T-helper 1 cell treated with Interleukin-12 subunit alpha and Interleukin-12 subunit beta and Interleukin-4 antibody, amounts not matched to agents 30 ng/mL and 1 ng/mL, for 36 hours (primary cell): Measurements from ENCODE around the gene CABP2. TPM values are rescaled to one million over a fixed set of nuclear protein-coding genes. Genes with fewer than 3 reads are reported as not detected.

ENCODE experiments used
- intact Hi-C: fragments of 100-400 bp; cut with micrococcal nuclease; formaldehyde crosslinking; loops from one replicate; pipeline ENCODE4 v1.15.1; 2024
- total RNA-seq: library from RNA; stranded (reverse); gene quantifications from 2 replicates; pipeline ENCODE4 v1.2.3, GENCODE V29; 2022

The CABP2 gene
- total RNA-seq, 1 donor from 2014 or later, result not detected

GRCh38 chr11:67496113-67496512 lies 27.1 kb downstream of the CABP2 start:
- intact Hi-C loops, result no loop called here

- intact Hi-C loops, result no loop called here
Observed at GRCh38 chr11:67495234-67496005, 27.8 kb downstream of the CABP2 start.

DNA sequence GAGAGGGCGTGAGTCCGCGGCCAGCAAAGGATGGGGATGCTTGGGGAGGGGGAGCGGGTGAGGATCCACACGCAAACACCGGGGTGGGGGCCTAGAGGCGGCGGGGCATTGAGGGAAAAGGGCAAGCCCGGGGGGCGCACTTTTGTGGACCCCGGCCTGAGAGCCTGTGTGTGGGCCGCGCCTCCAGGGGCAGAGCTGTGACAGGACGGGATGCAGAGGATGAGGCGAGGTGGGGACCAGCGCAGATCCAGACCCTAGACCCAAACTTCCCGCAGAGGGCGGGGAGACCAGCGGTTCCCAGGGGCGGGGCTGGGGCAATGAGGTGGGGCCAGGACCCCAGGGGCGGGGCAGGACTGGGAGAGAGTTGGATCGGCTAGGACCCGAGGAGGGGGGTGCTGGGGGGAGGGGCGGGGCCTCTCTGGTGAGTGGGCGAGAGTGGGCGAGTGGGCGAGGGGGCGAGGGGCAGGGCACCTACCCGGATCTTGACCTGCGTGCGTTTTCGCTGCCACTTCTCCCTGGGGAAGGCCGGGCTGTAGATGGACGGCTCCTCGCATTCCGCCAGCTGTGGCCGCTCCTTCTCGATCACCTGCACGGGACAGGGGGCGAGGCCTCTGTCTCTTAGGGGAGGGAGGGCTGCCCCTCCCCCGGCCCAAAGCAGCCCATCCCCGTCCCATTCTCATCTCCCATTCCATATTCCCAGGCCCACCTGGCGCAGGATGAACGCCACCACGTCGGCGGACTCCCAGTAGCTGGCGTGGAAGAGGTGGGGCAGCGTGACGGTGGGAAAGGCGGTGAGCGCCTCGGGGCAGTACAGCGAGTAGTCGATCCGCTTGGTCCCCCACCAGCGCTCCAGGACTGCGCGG lies 28.6 kb downstream of the CABP2 start:
- intact Hi-C loops, result no loop called here

DNA sequence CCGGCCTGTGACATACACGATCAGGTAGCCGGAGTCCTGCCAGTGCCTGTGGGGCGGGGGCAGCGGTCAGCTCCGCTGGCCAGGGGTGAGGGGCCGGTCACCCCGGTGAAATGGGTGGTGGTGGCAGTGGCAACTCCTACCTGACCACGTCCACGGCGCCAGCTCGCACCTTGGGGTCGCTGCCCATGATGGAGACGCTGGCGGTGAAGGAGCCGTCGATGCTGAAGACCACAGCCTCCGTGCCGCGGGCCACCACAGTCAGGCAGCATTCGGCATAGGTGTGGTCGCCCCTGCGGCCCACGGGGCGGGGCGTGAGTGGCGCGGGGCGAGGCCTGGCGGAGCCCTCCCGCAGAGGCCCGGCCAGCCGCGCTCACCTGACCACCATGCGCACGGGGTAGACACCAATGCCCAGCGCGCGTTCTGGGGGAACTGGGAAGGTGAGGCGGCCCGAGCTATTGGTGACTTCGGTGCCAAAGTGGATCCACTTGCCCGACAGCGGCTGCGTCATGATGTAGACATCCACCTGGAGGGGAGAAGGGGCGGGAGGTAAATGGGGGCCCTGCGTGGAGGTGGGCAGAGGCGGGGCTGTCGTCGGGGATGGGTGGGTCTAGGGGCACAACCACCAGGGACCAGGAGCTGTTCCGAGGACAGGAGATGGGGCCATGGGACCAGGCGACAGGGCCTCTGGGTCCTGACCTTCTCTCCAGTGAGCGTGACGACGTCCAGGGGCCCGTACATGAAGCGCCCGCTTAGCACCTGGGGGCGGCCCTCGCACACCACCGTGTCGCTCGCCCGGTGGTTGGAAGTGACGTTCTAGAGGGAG lies 29.5 kb downstream of the CABP2 start:
- intact Hi-C loops, result no loop called here

- intact Hi-C loops, result no loop called here
Observed at GRCh38 chr11:67492801-67493547, 30.3 kb downstream of the CABP2 start.

- intact Hi-C loops, result no loop called here
Observed at GRCh38 chr11:67492069-67492727, 31.0 kb downstream of the CABP2 start.

- intact Hi-C loops, result no loop called here
Observed at GRCh38 chr11:67491276-67492068, 31.8 kb downstream of the CABP2 start.

DNA sequence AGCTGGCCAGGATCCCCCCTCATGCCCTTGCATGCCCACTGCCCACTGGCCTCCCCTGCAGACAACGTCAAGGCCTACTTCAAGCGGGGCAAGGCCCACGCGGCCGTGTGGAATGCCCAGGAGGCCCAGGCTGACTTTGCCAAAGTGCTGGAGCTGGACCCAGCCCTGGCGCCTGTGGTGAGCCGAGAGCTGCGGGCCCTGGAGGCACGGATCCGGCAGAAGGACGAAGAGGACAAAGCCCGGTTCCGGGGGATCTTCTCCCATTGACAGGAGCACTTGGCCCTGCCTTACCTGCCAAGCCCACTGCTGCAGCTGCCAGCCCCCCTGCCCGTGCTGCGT lies 32.5 kb downstream of the CABP2 start:
- intact Hi-C loops, result no loop called here

- intact Hi-C loops, result loop anchor here (10.0 kb wide), 1 partner anchor 1875 kb away; the partner anchor contains the start of genes MAP3K11 and PCNX3
Observed at GRCh38 chr11:67489885-67490726, 33.1 kb downstream of the CABP2 start.

DNA sequence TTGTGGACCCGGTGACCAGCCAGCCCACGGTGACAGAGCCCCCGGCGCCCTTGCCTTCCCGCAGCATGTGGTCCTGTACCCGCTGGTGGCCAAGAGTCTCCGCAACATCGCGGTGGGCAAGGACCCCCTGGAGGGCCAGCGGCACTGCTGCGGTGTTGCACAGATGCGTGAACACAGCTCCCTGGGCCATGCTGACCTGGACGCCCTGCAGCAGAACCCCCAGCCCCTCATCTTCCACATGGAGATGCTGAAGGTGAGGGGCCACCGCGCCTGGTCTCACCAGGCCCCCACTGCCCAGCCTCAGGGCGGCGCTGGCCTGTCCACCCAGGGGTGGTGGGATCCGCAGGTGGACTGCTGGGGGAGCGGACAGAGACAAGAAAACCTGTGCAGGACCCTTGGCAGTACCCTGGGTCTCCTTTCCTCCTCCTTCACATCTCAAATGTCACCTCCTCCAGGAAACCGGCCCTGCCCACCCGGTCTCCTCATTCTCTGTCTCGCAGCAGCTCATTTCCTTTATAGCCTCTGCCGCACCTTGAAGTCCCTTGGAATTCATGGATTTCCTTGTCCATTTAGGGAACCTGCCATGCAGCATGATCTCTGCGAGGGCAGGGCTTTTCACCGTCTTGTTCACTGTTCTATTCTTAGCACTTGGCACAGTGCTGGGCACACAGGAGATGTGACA lies 33.9 kb downstream of the CABP2 start:
- intact Hi-C loops, result loop anchor here (10.0 kb wide), 1 partner anchor 1875 kb away; the partner anchor contains the start of genes MAP3K11 and PCNX3

DNA sequence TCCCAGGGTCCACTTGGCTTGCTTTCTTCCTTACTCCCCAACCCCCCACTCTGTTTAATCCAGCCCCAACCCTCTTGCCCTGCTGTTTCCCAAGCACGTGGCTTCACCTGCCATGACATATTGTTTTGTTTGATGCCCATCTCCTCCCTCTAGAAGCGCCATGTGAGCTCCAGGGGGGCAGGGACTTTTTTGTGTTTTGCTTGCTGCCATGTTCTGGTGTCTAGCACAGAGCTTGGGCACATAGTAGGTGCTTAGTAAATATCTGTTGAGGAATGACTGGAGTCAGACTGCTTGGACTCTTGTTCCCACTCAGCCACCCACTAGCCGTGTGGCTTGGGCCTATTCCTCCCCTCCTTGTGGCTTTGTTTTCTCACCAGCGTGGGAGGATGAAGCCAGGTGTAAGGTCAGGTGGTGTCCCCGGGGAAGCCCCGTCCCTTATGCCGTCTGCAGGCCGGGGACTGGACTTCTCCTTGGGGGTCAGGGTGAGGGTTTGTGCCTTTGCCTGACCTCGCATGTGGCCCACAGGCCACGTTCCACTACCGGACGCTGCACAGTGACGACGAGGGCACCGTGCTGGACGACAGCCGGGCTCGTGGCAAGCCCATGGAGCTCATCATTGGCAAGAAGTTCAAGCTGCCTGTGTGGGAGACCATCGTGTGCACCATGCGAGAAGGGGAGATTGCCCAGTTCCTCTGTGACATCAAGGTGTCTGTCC lies 36.6 kb downstream of the CABP2 start:
- intact Hi-C loops, result loop anchor here (10.0 kb wide), 1 partner anchor 1872 kb away; the partner anchor contains the start of genes MAP3K11 and PCNX3

DNA sequence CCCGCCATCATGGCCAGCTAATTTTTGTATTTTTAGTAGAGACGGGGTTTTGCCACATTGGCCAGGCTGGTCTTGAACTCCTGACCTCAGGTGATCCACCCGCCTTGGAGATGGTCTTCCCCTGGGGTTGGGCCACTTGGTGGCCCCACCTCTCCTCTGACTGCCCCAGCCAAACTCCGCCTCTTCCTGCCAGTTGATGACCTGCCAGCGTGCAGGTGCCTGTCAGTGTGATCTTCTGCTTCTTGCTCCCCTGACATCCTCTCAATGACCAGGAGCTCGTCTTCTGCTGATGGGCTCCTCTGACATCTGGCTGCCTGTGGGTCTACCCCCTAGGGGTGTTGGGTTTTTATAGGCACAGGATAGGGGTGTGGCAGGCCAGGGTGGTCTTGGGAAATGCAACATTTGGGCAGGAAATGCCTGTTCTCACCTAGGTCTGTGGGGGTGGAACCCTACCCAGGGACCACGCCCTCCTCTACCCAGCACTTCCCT lies 37.3 kb downstream of the CABP2 start:
- intact Hi-C loops, result loop anchor here (2.0 to 10.0 kb wide), 2 partner anchors 47 to 1871 kb away; partner anchors contain the start of genes MAP3K11 and PCNX3

- intact Hi-C loops, result loop anchor here (1.0 to 10.0 kb wide), 7 partner anchors 46 to 1870 kb away; partner anchors contain the start of genes MAP3K11, PCNX3, POLD4 and RPS6KB2
Observed at GRCh38 chr11:67484847-67485311, 38.4 kb downstream of the CABP2 start.

GRCh38 chr11:67483831-67484665 lies 39.2 kb downstream of the CABP2 start:
- intact Hi-C loops, result loop anchor here (1.0 to 10.0 kb wide), 12 partner anchors 20 to 1869 kb away; partner anchors contain the start of genes CDK2AP2, MAP3K11, NDUFV1 and PCNX3
